ENCODE results near the gene DPP3.
A peak's percentile ranks its signal among the peaks of the same experiment; 100 is the strongest.

The DPP3 gene

DNA sequence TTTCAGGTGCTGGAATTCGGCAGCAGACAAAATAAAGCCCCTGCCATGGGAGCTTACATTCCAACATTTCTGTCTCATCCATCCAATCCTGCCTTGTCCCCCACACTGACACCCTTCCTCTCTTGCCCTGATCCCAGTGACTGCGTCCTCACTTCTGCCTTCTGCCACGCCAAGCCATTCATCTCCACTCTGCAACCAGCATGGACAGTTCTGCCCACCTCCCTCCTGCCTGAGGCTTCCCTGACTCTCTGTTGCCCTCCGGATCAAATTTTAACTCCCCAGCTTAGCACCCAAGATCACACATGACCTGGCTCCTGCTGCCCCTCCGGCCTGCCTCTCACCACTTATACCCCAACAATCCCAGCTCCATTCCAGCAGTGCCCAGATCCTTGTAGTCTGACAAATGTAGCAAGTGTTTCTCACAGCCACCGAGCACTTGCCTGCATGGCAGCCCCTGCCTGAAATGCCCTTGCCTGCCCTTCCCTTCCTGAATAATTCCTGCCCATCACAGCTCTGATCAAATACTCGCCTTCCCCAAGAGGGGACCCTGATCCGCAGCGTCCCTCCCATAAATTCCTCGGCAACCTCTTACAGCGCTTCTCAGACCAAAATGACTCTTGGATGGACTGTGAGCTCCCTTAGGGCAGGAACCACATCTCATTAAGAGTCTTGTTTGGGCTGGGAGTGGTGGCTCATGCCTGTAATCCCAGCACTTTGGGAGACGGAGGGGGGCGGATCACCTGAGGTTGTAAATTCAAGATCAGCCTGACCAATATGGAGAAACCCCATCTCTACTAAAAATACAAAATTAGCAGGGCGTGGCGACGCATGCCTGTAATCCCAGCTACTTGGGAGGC lies 68.8 kb downstream of the DPP3 start:
- H4K91ac ChIP-seq (ENCODE audit: low read depth, low read length, poor library complexity): peak overlapping the region; percentile 59
- H4K8ac ChIP-seq (ENCODE audit: low read depth, low read length): no peak overlapping the region
- no peak overlapping the region for H3K4me3 ChIP-seq (ENCODE audit: low read length in 2 of 2)
- H2AFZ ChIP-seq (ENCODE audit: low read length): no peak overlapping the region
- no peak overlapping the region for H3K4ac ChIP-seq (ENCODE audit: low read length)
- H3K79me1 ChIP-seq (ENCODE audit: low read depth, low read length): no peaks in the 10 kb centered on the region
- H3K27me3 ChIP-seq (ENCODE audit: control insufficient read depth in 3 of 3, insufficient read depth in 3 of 3, low read depth in 1 of 3, low read length in 3 of 3): no peaks in the 10 kb centered on the region
- peak overlapping the region; percentile 50 for H2BK15ac ChIP-seq (ENCODE audit: low read length)
- no peak overlapping the region for H2BK120ac ChIP-seq (ENCODE audit: low read depth, low read length)
- WGBS, 2 donors (ENCODE audit: extremely low coverage in 2 of 2, insufficient read length in 2 of 2, insufficient replicate concordance in 1 of 2): no CpG with 5 or more reads among the region's 16 CpGs
- peak overlapping the region; percentile 53 for H2AK5ac ChIP-seq (ENCODE audit: low read depth, low read length)
- H3K36me3 ChIP-seq (replicated peaks in 1 of 2; ENCODE audit: control insufficient read depth in 2 of 2, insufficient read depth in 2 of 2, low read length in 2 of 2): no peaks in the 10 kb centered on the region
- peak overlapping the region; percentile 64 for H3K9ac ChIP-seq (ENCODE audit: low read depth, low read length, poor library complexity)
- H3K4me1 ChIP-seq (ENCODE audit: control insufficient read depth in 2 of 2, insufficient read depth in 1 of 2, low read depth in 1 of 2, low read length in 2 of 2): peaks cover 14 to 26% of the 10 kb centered on the region in 2 donors
- H3K18ac ChIP-seq (ENCODE audit: low read length): peak overlapping the region; percentile 76
- H3K4me2 ChIP-seq (ENCODE audit: insufficient read depth, low read length, poor library complexity, severe bottlenecking): no peak overlapping the region
- H3K27ac ChIP-seq (replicated peaks; ENCODE audit: low read length): peak overlapping the region; percentile 38
- peak overlapping the region; percentile 68 for H2BK12ac ChIP-seq (ENCODE audit: low read length)
- no peaks in the 10 kb centered on the region for H3K9me3 ChIP-seq (replicated peaks in 1 of 2; ENCODE audit: control insufficient read depth in 2 of 2, insufficient read depth in 1 of 2, low read depth in 1 of 2, low read length in 2 of 2)
- peak overlapping the region; percentile 15 for H3K14ac ChIP-seq (ENCODE audit: low read length)
- H3K23ac ChIP-seq (ENCODE audit: low read depth, low read length, poor library complexity): peak overlapping the region; percentile 1
- H2BK5ac ChIP-seq (ENCODE audit: low read length): no peak overlapping the region
- DNase-seq (ENCODE audit: low spot score): no peak

DNA sequence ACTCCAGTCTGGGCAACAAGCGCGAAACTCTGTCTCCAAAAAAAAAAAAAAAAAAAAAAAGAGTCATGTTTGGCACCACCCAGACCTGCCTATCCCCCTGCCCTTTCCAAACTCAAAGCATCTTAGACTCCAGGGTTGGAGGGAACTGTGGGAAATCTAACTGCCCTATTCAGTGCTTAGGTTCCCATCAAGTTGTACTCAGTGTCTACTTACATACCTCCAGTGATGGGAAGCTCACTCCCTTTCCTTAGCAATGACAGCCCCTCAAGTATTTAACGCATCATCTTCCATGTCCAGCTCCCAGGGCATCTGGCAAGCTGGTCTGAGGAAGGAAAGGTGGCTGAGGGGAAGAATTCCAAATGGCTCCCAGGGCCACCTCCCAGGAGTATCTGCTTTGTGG lies 69.5 kb downstream of the DPP3 start:
- H2BK5ac ChIP-seq (ENCODE audit: low read length): no peak overlapping the region
- no peaks in the 10 kb centered on the region for H3K36me3 ChIP-seq (replicated peaks in 1 of 2; ENCODE audit: control insufficient read depth in 2 of 2, insufficient read depth in 2 of 2, low read length in 2 of 2)
- no peak overlapping the region for H4K8ac ChIP-seq (ENCODE audit: low read depth, low read length)
- H2AK5ac ChIP-seq (ENCODE audit: low read depth, low read length): no peak overlapping the region
- no peaks in the 10 kb centered on the region for H3K9me3 ChIP-seq (replicated peaks in 1 of 2; ENCODE audit: control insufficient read depth in 2 of 2, insufficient read depth in 1 of 2, low read depth in 1 of 2, low read length in 2 of 2)
- no peak overlapping the region for H3K4ac ChIP-seq (ENCODE audit: low read length)
- H3K14ac ChIP-seq (ENCODE audit: low read length): no peak overlapping the region
- no peak overlapping the region for H3K27ac ChIP-seq (replicated peaks; ENCODE audit: low read length)
- H3K18ac ChIP-seq (ENCODE audit: low read length): no peak overlapping the region
- H3K79me1 ChIP-seq (ENCODE audit: low read depth, low read length): no peaks in the 10 kb centered on the region
- WGBS, 2 donors (ENCODE audit: extremely low coverage in 2 of 2, insufficient read length in 2 of 2, insufficient replicate concordance in 1 of 2): no CpG with 5 or more reads among the region's 3 CpGs
- no peak overlapping the region for H2AFZ ChIP-seq (ENCODE audit: low read length)
- no peak overlapping the region for H3K4me3 ChIP-seq (ENCODE audit: low read length in 2 of 2)
- H2BK12ac ChIP-seq (ENCODE audit: low read length): no peak overlapping the region
- no peak overlapping the region for H2BK120ac ChIP-seq (ENCODE audit: low read depth, low read length)
- H3K9ac ChIP-seq (ENCODE audit: low read depth, low read length, poor library complexity): no peak overlapping the region
- H2BK15ac ChIP-seq (ENCODE audit: low read length): no peak overlapping the region
- H3K27me3 ChIP-seq (ENCODE audit: control insufficient read depth in 3 of 3, insufficient read depth in 3 of 3, low read depth in 1 of 3, low read length in 3 of 3): peaks cover 0 to 3% (median 0%) of the 10 kb centered on the region in 3 experiments
- no peak overlapping the region for H3K23ac ChIP-seq (ENCODE audit: low read depth, low read length, poor library complexity)
- no peak overlapping the region for H4K91ac ChIP-seq (ENCODE audit: low read depth, low read length, poor library complexity)
- DNase-seq (ENCODE audit: low spot score): no peak
- peaks cover 10 to 26% of the 10 kb centered on the region in 2 donors for H3K4me1 ChIP-seq (ENCODE audit: control insufficient read depth in 2 of 2, insufficient read depth in 1 of 2, low read depth in 1 of 2, low read length in 2 of 2)
- H3K4me2 ChIP-seq (ENCODE audit: insufficient read depth, low read length, poor library complexity, severe bottlenecking): no peak overlapping the region

DNA sequence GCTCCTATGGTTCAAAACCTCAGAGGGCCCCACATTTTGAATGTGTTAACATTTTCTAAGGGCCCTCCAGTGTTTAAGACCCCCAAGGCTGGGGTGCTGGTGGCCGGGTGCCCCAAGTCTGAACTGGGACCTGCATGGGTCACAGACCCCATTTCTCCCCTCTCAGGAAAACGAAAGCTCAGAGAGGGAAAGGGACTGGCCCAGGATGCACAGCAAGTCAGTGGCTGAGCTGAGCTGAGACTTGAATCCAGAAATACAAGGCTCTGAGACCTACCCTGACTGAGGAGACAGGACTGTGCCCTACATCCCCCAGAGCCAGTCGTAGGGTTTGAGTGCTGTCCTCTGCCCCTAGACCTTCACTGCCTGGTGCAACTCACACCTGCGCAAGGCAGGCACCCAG lies 70.7 kb downstream of the DPP3 start:
- Histone ChIP-seq H2AFZ (ENCODE audit: low read length) (no peak overlapping the region), H3K4me2 (ENCODE audit: insufficient read depth, low read length, poor library complexity, severe bottlenecking) (no peak overlapping the region), H3K14ac (ENCODE audit: low read length) (no peak overlapping the region), H2BK15ac (ENCODE audit: low read length) (no peak overlapping the region), H4K91ac (ENCODE audit: low read depth, low read length, poor library complexity) (no peak overlapping the region), H3K4me3 (ENCODE audit: low read length in 2 of 2) (no peak overlapping the region), H3K18ac (ENCODE audit: low read length) (no peak overlapping the region), H4K8ac (ENCODE audit: low read depth, low read length) (no peak overlapping the region), H3K79me1 (ENCODE audit: low read depth, low read length) (no peaks in the 10 kb centered on the region), H3K9me3 (replicated peaks in 1 of 2; ENCODE audit: control insufficient read depth in 2 of 2, insufficient read depth in 1 of 2, low read depth in 1 of 2, low read length in 2 of 2) (no peaks in the 10 kb centered on the region), H3K4ac (ENCODE audit: low read length) (no peak overlapping the region), H3K9ac (ENCODE audit: low read depth, low read length, poor library complexity) (no peak overlapping the region), H2BK12ac (ENCODE audit: low read length) (no peak overlapping the region), H3K27me3 (ENCODE audit: control insufficient read depth in 3 of 3, insufficient read depth in 3 of 3, low read depth in 1 of 3, low read length in 3 of 3) (peaks cover 0 to 14% (median 0%) of the 10 kb centered on the region in 3 experiments), H3K27ac (replicated peaks; ENCODE audit: low read length) (no peak overlapping the region), H2AK5ac (ENCODE audit: low read depth, low read length) (peak overlapping the region; percentile 56), H3K4me1 (ENCODE audit: control insufficient read depth in 2 of 2, insufficient read depth in 1 of 2, low read depth in 1 of 2, low read length in 2 of 2) (peaks cover 10 to 26% of the 10 kb centered on the region in 2 donors), H3K23ac (ENCODE audit: low read depth, low read length, poor library complexity) (no peak overlapping the region), H2BK5ac (ENCODE audit: low read length) (no peak overlapping the region), H2BK120ac (ENCODE audit: low read depth, low read length) (no peak overlapping the region), H3K36me3 (replicated peaks in 1 of 2; ENCODE audit: control insufficient read depth in 2 of 2, insufficient read depth in 2 of 2, low read length in 2 of 2) (no peaks in the 10 kb centered on the region)
- no peak for DNase-seq (ENCODE audit: low spot score)
- WGBS, 2 donors (ENCODE audit: extremely low coverage in 2 of 2, insufficient read length in 2 of 2, insufficient replicate concordance in 1 of 2): no CpG with 5 or more reads among the region's 4 CpGs

DNA sequence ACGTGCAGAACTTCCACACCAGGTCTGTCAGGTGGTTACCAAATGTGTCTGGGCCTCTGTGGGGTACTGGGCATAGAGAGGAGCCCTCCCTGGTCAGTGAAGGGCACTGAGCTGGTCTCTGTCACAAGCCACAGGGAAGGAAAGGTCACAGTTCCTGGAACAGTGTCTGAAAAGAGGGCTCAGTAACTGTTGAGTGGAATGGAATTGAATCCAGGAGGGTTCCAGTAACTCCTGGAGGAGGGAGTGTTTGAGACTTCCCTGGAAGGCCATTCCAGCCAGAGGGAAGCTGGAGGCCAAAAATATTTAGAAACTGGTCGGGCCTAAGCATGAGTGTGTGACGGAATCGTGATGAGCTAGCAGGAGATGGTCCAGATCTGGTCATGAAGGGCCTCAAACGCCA lies 74.4 kb downstream of the DPP3 start:
- Histone ChIP-seq H2AK5ac (ENCODE audit: low read depth, low read length) (no peak overlapping the region), H3K4ac (ENCODE audit: low read length) (no peak overlapping the region), H3K4me3 (ENCODE audit: low read length in 2 of 2) (no peak overlapping the region), H2BK15ac (ENCODE audit: low read length) (no peak overlapping the region), H3K9me3 (replicated peaks in 1 of 2; ENCODE audit: control insufficient read depth in 2 of 2, insufficient read depth in 1 of 2, low read depth in 1 of 2, low read length in 2 of 2) (no peaks in the 10 kb centered on the region), H3K23ac (ENCODE audit: low read depth, low read length, poor library complexity) (no peak overlapping the region), H4K8ac (ENCODE audit: low read depth, low read length) (no peak overlapping the region), H3K79me1 (ENCODE audit: low read depth, low read length) (no peaks in the 10 kb centered on the region), H3K36me3 (replicated peaks in 1 of 2; ENCODE audit: control insufficient read depth in 2 of 2, insufficient read depth in 2 of 2, low read length in 2 of 2) (no peaks in the 10 kb centered on the region), H3K27me3 (ENCODE audit: control insufficient read depth in 3 of 3, insufficient read depth in 3 of 3, low read depth in 1 of 3, low read length in 3 of 3) (peaks cover 0 to 14% (median 0%) of the 10 kb centered on the region in 3 experiments), H3K9ac (ENCODE audit: low read depth, low read length, poor library complexity) (no peak overlapping the region), H2AFZ (ENCODE audit: low read length) (no peak overlapping the region), H2BK12ac (ENCODE audit: low read length) (no peak overlapping the region), H2BK120ac (ENCODE audit: low read depth, low read length) (no peak overlapping the region), H3K27ac (replicated peaks; ENCODE audit: low read length) (no peak overlapping the region), H3K4me1 (ENCODE audit: control insufficient read depth in 2 of 2, insufficient read depth in 1 of 2, low read depth in 1 of 2, low read length in 2 of 2) (peaks cover 0 to 4% of the 10 kb centered on the region in 2 donors), H3K14ac (ENCODE audit: low read length) (no peak overlapping the region), H4K91ac (ENCODE audit: low read depth, low read length, poor library complexity) (no peak overlapping the region), H3K18ac (ENCODE audit: low read length) (peak overlapping the region; percentile 19), H3K4me2 (ENCODE audit: insufficient read depth, low read length, poor library complexity, severe bottlenecking) (no peak overlapping the region), H2BK5ac (ENCODE audit: low read length) (peak overlapping the region; percentile 71)
- no peak for DNase-seq (ENCODE audit: low spot score)
- WGBS, 2 donors (ENCODE audit: extremely low coverage in 2 of 2, insufficient read length in 2 of 2, insufficient replicate concordance in 1 of 2): no CpG with 5 or more reads among the region's 5 CpGs
